Measurements from ENCODE around the gene DFFB.

Gene DFFB

DNA sequence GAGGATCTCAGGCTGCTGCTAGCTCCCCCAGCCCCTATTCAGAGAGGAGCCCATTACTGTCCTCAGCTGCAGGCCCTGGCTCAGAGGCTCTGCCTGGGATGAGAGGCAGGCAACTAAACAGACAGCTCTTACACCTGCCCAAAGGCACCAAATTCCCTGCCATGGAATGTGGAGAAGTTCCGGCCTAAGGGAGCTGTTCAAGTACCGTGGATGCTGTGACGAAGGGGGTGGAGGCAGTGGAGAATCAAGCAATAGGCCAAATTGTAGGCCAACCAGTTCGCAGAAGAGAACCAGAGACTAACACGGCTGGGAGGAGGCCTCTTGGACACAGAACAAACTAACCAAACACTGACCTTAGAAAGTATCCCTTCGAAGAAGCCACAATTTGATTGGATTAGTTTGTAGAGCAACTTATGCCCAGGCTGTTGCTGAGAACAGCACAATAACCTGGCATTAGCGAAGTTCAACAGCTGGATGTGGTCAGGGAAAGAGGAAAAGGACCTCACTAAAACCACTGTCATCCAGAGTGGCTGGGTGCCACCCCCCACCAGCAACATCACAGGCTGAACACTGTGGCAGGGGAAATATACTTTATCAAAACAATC lies 39.2 kb downstream of the DFFB start:
- DNase-seq (ENCODE audit: low read depth), result no peak

DNA sequence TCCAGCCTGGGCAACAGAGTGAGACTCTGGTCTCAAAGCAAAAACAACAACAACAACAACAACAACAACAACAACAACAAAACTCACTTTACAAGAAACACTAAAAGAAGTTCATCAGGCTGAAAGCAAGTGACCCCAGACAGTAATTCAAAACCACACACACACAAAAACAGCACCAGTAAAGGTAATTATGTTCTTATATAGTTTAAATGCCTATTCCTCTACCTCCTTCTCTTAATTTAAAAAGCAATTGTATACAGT lies 41.1 kb downstream of the DFFB start:
- no peak for DNase-seq (ENCODE audit: low read depth)

DNA sequence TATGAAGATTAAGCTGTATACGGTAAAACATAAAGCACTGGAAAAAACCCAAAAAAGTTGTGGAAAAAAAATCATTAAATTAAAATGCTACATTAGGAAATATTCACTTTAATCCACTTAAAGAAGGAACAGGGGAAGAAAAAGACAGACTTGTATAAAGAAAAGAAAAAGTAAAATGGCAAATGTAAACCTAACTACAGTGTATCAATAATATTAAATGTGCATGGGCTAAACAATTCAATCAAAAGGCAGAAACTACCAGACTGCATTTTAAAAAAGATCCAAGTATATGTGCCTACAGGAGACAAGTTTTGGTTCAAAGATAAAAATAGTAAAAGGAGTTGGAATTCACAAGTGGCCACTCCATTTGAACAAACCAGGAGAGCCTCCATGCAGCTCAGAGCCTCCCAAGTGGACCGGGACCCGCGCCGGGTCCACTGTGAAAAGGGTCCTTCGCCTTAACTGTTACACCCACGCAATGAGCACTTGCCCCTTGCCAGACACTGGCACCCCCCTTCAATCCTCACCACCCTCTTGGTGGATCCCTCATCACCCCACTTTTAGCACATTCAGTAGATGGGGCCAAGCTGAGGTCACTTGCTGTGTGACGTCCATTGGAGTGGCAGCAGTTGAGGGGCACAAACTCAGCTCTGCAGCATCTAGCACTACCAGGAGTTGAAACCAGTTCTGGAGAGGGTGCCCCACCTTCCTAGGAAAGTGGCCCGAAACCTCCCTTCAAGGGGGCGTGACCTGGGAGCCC lies 41.9 kb downstream of the DFFB start:
- DNase-seq (ENCODE audit: low read depth), result no peak

DNA sequence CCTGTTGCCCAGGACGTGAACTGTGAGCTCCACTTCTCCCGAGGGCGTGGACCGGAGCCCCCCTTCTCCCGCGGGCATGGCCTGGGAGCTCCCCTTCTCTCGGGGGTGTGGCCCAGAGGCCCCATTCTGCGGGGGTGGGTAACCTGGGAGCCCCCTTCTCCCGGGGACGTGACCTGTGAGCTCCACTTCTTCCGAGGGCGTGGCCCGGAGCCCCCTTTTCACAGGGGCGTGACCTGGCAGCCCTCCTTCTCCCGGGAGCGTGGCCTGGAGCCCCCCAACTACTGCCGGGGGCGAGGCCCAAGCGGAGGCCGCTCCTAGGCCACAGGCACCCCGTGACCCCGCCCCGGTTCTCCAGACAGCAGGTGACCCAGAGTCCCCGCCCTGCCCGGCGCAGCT lies 42.5 kb downstream of the DFFB start:
- DNase-seq (ENCODE audit: low read depth), result peak; percentile 16

DNA sequence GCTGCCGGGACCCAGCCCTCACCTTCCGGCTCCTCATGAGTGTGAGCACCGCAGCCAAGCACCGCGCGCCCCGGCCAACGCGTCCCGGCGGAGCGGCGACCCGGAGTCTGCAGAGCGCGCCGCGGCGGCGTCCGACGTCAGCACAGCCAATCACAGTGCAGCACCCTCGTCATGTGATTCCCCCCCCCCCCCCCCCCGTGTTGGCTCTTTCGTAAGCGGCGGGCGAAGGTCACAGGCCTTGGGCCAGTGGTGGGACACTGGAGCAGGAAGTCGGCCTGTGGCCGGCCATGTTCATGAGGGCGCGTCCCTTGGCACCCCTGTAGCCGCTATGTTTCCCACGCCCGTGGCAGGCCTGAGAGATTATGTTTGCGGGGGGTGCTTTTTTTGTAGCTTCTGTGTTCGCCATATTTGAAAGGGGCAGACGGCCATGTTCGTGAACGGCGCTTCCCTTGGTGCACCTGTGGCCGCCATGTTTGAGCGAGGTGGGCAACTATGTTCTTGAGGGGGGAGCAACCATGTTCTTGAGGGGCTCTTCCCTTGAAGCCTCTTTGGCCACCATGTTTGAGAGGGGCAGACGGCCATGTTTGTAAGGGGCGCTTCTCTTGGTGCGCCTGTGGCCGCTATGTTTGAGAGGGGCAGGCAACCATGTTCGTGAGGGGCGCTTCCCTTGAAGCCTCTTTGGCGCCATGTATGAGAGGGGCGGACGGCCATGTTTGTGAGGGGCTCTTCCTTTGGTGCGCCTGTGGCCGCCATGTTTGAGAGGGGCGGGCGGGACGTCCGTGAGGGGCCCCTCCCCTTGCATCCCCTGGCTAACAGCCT lies 43.1 kb downstream of the DFFB start, which contains the start of gene C1orf174:
C1orf174 (minus strand) TSS at position 123 of the 819 bp plus-strand sequence; CDS start at position 37, 86 bp downstream.
- peak; percentile 87 for DNase-seq (ENCODE audit: low read depth)

DNA sequence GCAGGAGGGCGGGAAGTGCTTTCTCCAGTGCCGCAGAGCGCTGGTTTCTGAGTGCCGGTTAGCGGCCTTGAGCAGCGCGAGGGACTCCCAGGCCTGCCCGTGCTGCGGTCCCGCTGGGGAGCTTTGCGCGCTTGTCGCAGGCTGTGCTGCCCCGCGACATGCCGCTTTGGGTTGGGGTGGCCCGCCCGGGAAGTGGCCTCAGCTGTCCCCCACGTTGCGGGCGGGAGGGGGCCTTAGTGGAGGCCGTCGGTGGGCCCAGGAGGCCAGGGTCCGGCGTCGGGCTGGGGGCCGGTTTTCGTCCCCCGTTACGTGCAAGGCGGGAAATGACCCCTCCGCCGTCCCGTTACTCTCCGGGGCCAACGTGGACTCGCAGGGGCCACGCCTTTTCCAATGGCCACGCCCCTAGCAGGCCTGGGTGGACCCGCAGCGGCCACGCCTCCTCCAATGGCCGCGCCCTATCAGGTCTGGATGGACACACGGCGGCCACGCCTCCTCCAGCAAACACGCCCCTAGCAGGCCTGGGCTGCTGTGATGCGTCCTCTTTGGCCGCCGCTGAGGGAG lies 43.8 kb downstream of the DFFB start:
- DNase-seq (ENCODE audit: low read depth), result peak; percentile 86

DNA sequence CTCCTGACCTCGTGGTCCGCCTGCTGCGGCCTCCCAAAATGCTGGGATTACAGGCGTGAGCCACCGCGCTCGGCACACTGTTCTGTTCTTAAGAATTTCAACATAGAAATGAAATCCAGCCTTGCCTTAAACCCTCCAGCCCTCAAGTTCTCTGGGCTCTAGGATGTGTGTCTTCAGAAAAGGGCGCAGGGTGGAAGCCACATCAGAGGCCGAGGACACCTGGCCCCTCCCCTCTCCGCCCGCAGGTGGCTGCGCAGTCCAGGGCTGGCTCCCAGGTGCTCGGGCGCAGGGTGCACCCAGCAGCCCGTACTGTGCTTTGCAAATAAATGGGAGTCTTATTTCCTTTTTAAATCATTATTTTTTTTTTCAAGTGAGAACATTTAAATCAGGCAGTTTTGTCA lies 44.8 kb downstream of the DFFB start:
- no peak for DNase-seq (ENCODE audit: low read depth)

DNA sequence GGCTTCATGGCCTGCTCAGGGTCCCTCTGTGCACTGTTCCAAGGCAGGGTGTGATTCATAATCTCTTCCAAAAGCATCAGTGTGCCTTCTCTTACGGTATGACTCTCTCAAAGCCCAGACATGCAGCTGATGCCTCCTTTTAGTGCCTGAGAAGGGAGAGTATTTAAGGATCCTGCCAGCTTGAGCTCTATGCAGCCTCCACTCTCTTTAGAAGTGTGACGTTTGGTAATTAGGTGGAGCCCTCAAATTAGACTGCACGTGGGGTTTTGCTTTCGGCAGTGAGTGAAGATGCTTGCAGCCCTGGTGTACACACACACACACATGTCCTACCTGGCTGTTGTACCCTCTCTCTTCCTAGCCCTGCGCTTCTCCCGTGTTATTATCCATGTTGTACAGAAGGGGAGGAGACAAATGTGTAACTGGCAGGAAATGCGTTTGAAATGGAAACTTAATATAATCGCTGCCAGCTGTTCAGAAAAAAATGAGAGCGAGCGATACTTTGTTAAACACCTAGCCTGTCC lies 45.4 kb downstream of the DFFB start:
- peak; percentile 13 for DNase-seq (ENCODE audit: low read depth)

DNA sequence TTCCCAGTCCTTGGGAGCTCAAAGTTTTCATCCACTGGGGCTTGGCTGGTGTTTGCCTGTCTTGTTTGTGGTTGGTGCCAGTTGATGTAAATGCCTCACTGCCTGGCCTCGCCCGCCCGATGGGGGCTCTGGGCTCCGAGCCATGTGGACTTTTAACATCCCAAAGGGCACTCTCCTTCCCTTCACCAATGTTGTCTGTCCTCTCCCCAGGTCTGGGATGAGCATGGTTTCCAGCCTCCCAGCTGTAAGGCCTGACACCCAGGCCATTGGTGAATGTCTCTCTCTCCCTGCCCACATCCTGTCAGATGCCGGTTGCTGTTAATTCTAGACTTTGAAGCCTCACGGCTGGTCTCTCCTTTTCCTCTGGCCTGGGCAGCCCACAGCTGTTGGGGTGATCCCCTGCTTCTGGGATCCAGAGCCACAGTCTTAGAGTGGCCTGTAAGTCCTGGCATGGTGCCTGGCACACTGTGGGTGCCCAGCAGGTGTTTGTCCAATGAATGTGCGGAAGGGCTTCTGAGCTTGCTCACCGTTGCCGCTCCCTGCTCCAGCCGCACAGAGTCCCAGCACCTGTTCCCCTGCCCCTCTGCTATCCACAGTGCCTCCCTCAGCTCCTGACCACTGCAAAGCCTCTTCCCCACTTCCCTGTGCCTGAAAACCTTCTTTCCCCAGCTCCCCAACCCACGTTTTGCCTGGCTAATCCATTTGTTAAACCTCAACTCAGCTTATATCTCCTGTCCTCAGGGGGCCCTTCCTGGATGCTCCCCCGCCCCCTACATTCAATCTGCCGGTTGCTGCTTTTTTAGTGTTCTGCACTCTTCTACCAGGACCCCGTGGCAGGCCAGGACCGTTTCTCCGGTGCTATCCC lies 46.1 kb downstream of the DFFB start:
- no peak for DNase-seq (ENCODE audit: low read depth)

DNA sequence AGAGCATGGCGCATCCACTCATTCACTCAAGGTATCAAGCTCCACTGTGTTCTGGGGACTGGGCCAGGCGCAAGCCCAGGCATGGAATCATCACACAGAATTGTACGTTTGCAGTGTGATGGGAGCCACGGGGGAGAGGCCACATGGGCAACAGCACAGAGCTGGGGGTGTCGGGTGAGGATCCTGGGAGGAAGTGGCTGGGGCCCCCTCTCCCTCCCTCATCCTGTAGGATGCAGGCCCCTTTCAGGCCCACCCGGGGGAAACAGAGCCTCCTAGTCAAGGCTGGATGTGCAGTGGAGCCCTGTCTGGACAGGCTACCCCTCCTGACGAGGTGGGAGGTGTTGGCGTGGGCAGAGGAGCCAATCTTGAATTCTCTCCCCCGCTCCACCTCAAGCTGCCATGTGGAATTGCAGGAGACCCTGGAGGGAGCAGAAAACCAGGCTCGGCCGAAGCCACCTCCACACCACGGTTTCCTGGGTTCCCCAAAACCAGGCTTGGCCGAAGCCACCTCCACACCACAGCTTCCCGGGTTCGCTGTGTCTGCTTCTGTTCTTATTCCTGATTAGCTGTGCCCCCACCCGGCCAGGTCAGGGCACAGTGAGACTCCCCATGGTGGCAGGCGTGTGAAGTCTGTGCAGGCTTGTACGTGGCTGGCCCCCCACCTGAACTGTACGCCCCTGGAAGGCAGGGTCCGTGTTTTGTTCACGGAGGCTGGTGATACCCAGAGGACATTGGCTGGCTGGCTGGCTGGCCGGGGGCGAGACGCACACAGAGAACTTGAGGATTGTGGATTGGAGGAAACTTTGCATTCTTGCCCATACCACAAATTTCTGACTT lies 46.9 kb downstream of the DFFB start:
- DNase-seq (ENCODE audit: low read depth), result no peak

DNA sequence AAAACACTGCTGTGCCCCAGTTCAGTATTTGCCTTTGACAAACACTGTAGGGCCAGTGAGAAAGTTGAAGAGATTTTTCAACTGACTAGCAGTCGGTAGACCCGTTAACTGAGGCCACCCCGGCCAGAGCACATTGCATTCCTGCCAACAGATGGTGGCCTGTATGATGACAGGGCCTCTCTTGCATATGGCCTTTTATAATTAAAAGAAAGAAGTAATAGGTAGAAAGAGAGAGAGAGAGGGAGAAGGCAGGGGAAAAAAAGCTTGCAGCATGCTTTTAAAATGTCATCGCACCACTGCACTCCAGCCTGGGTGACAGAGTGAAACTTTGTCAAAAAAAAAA lies 47.5 kb downstream of the DFFB start:
- no peak for DNase-seq (ENCODE audit: low read depth)

DNA sequence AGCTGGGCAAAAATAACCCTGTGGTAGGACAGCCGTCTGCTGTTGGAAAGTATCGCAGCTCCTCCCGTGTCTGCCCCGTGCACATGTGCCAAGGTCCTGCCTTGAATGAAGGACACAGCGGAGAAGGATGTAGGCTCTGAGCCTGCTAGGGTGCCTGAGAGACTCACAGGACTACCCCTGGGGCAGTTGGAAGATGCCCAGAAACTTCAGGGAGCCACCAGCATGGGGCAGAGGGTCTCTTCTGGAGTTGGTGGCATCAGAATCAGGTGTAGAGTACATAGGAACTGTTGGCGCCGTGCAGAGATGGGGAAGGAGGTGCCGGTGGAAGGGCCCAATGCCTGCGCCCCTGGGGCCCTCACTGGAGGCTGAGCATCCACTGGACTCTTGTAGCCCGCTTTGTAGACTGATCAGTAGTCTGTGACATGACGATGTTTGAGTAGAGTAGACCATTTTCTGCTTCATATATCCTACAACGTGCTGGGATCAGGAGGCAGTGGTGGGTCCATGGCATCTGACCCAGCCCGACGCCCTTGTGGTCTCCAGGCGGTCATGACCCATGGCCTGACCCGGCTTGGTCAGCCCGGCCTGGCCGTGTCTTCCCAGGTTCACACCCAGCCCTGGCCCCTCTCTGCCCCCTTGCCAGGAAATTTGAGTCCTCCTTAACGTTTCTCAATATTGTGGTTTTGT lies 48.1 kb downstream of the DFFB start:
- no peak for DNase-seq (ENCODE audit: low read depth)

DNA sequence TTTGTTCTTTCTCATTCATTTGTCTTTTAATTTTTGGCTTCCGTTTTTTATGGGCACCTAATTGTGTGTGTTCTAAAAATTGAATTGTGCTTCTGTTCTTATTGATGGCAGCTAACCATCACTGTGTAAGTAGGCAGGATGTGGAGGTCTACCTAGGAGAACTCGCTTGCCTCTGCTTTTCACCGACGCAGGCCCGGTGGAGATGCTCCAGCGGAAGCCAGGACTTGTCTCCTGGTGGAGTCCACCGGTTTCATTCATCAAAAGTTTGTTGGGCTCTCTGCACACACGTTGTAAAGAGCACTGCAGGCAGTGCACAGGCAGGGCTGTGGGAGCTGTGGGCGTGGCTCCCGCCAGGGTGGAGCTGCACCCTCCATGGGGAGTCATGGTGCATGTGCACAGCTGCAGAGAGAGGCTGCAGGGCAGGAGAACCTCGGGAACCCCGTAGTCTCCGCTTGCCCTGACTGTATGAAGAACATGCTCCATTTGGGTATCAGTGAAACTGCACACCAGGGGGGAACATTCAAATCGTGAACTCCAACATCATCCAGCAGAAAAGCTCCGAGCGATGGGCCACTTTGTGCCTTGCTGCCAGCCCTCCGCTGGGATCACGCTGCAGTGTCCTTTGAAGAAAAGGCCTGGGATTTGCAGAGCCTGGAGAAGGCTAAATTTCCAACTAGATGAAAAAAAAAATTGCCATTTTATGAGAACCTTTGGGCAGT lies 48.8 kb downstream of the DFFB start:
- DNase-seq (ENCODE audit: low read depth), result no peak

DNA sequence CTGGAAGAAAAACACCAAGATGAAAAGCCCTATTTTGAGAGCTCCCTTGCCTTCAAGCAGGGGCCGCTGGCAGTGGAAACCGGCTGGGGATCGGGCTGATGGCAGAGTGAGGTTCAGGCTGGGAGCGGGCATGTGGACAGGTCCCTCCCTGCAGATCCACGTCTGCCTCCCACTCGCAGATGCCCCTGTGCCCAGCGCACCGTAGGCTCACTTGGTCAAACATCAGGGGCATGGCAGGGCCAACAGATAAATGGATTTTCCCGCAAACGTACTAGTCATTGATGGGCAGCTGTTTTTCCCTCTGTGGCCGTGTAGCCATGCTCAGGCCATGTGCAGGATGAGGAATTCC lies 49.4 kb downstream of the DFFB start:
- no peak for DNase-seq (ENCODE audit: low read depth)

DNA sequence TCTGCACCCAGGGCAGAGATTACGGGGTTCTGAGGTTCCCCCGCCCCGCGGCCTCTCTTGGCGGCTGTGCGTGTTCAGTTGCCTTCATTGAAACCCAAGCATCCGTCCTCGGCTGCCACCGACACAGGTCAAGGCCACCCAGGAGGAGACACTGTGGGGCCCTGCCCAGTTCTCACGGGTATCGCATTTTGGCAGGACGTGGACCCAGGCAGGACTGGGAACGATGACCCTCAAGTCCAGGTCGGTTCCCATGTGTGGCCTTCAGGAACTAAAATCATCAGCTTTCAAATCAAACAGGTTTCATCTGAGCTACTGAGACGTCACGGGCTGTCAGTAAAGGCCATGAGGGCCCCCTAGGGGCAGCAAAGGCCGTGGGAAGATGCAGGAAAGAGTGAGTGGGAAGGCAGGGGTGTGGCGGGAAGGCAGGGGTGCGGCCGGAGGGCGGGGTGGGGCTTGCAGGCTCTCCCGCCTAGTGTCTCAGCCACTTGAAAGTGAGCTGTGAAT lies 49.8 kb downstream of the DFFB start:
- no peak for DNase-seq (ENCODE audit: low read depth)

DNA sequence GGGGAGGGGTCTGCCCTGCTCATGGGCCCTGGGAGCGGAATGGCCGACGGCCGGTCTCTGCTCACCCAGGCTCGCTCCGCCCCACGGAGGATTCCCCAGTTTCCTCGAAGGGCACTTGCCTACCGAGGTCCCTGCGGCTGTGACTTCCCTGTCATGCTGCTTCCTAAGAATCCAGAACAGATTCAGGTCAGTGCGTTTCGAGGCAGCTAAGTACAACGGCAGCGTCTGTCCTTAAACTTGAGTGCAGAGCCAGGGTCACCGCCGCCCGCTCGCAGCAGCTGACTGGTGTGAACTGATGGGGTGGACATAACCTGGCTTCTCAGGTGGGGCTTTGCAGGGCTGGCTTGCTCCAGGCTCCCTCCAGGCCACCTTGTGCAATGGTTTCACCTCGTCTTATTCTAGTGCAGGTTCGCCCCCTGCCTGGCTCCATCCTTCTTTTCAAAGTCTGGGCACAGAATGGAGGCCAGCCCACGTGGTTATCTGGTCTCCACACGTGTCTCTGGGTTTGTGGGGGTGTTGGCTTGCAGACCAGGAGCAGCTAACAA lies 50.4 kb downstream of the DFFB start:
- DNase-seq (ENCODE audit: low read depth), result no peak

DNA sequence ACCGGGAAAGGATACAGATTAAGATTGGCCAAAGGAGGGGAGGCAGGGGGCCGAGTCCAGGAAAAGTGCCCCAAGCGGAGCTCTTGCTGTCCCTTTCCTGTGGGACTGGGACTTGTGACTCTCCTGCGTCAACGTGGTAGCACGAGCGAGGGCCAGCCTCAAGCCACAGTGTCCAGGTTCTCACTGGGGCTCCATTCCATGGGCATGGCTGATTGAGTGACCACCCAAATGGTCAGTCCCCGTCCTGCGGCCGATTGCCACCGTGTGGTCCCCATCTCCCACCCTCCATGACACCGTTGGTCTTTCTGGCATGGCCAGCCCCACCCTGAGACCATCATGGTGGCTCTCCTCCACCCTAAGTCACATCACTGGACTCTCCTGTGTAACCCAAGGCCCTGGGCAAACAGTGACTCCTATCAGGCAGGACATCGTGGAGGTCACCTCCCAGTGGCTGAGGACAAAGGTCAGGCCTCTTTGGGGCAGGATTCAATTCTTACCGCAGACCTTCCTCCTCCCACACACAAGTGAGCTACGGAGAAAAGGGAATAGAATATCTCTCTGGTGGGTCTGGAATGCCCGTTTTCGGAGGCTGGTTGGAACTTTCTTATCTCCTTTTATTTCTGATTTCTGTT lies 51.7 kb downstream of the DFFB start:
- no peak for DNase-seq (ENCODE audit: low read depth)

DNA sequence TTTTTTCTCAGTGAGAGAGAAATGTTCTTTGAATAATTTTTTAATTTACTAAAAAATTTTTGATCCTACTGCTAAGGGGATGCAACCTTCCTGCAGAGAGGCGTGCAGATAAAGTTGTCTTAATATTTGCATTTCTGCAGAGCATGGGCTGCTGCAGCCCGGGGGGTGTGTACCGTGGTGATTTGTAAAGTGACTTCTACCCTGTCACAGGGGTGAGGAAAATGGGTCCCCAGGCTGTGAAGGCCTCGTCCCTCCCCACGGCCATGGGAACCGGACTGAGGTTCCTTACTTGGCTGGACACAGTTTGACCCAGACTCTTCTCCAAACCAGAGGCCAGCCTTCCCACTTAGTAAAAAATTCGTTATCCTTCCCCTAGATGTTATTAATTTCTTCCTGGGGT lies 52.3 kb downstream of the DFFB start:
- DNase-seq (ENCODE audit: low read depth), result no peak

Measured in activated T-cell treated with anti-CD3 and anti-CD28 coated beads for 24 hours (primary cell).